AG04450 (cell line): ENCODE data around the gene SDCBP2. TPM values are rescaled to one million over a fixed set of nuclear protein-coding genes. Genes with fewer than 3 reads are reported as not detected.

Experiments
- CTCF ChIA-PET: fragments of 300-600, 350-600 bp; formaldehyde crosslinking; extraction: SDS; loops from one replicate; lab custom pipeline; 2022; ENCODE audit warnings: antibody characterized with exemption, inconsistent platforms; lab: Charles Lee
- POLR2A ChIA-PET: fragments of 350-600 bp; formaldehyde crosslinking; extraction: SDS; loops from one replicate; lab custom pipeline; 2021; ENCODE audit warnings: antibody characterized with exemption, inconsistent platforms; lab: Yijun Ruan, JAX
- DNase-seq: peaks from one replicate; pipeline ENCODE4 v3.0.0-alpha.2; 2011; ENCODE audit warnings: low read depth, low spot score
- H3K27ac ChIP-seq: one replicate; pipeline ENCODE4 v1.5.1; 2012; ENCODE audit warnings: low read depth, low read length, control low read depth
- H3K27me3 ChIP-seq: one replicate; pipeline ENCODE4 v1.6.0; 2012; ENCODE audit warnings: low read length; ENCODE audit not compliant: control insufficient read depth, insufficient read depth
- H3K4me3 ChIP-seq: 2 replicates; pipeline ENCODE4 v1.5.1; 2011; ENCODE audit warnings: mild to moderate bottlenecking, low read depth, low read length, control low read depth
- H3K9me3 ChIP-seq: 2 replicates; pipeline ENCODE4 v1.5.1; 2012; ENCODE audit warnings: low read length; ENCODE audit not compliant: control insufficient read depth, insufficient read depth
- CTCF ChIP-seq: IDR thresholded peaks from 2 replicates; pipeline ENCODE4 v1.5.1; 2011; ENCODE audit warnings: low read depth, low read length, control low read depth, inconsistent platforms
- polyA plus RNA-seq: library from polyadenylated mRNA; depleted of rRNA; stranded (reverse); fragments of >200 nt; gene quantifications from 2 replicates; pipeline ENCODE4 v1.2.3, GENCODE V29; 2011

SDCBP2 gene
- polyA plus RNA-seq, 1 experiment = 2.0 TPM

GRCh38 chr20:1310506-1311190, 18.3 kb downstream of the SDCBP2 start:
- no peak for DNase-seq
- TF ChIP-seq CTCF = no peak
- H3K27ac ChIP-seq = no peak overlapping the region
- ChIA-PET POLR2A (no interaction called here), CTCF (interaction anchor here (0.5 to 1.4 kb wide), 2 partner anchors 10 to 128 kb away, joined by 3 to 5 read pairs; no protein-coding TSS in a partner anchor)
- no peaks in the 10 kb centered on the region for H3K27me3 ChIP-seq
- no peak overlapping the region for H3K4me3 ChIP-seq
- peaks cover 6% of the 10 kb centered on the region; the same call in 1 of the 2 replicates for H3K9me3 ChIP-seq

- Histone ChIP-seq H3K9me3 (peaks cover 6% of the 10 kb centered on the region; the same call in 1 of the 2 replicates), H3K27me3 (no peaks in the 10 kb centered on the region), H3K27ac (no peak overlapping the region), H3K4me3 (no peak overlapping the region)
- CTCF ChIA-PET = interaction anchor here (0.7 to 1.4 kb wide), 2 partner anchors 129 to 194 kb away, joined by 3 read pairs; no protein-coding TSS in a partner anchor
- no peak for TF ChIP-seq CTCF
- POLR2A ChIA-PET = no interaction called here
- no peak for DNase-seq
Measured at GRCh38 chr20:1310071-1310470, 18.9 kb downstream of the SDCBP2 start.

- POLR2A ChIA-PET = no interaction called here
- peaks cover 6% of the 10 kb centered on the region; the same call in 1 of the 2 replicates for H3K9me3 ChIP-seq
- H3K27ac ChIP-seq = no peak overlapping the region
- no peak overlapping the region for H3K4me3 ChIP-seq
- no peak for TF ChIP-seq CTCF
- no peak for DNase-seq
- H3K27me3 ChIP-seq = no peaks in the 10 kb centered on the region
- CTCF ChIA-PET = interaction anchor here (0.7 to 1.4 kb wide), 2 partner anchors 129 to 194 kb away, joined by 3 read pairs; no protein-coding TSS in a partner anchor
Measured at GRCh38 chr20:1309439-1309847, 19.5 kb downstream of the SDCBP2 start.

GRCh38 chr20:1308702-1309095, 20.2 kb downstream of the SDCBP2 start:
- no peak for DNase-seq
- H3K9me3 ChIP-seq = peaks cover 6% of the 10 kb centered on the region; the same call in 1 of the 2 replicates
- ChIA-PET POLR2A (no interaction called here), CTCF (no interaction called here)
- H3K27ac ChIP-seq = no peak overlapping the region
- no peak overlapping the region for H3K4me3 ChIP-seq
- no peak for TF ChIP-seq CTCF
- no peaks in the 10 kb centered on the region for H3K27me3 ChIP-seq

- POLR2A ChIA-PET = no interaction called here
- no peaks in the 10 kb centered on the region for H3K27me3 ChIP-seq
- H3K4me3 ChIP-seq = no peak overlapping the region
- DNase-seq = no peak
- H3K9me3 ChIP-seq = peaks cover 4% of the 10 kb centered on the region; the same call in 1 of the 2 replicates
- CTCF ChIA-PET = no interaction called here
- H3K27ac ChIP-seq = no peak overlapping the region
- no peak for TF ChIP-seq CTCF
Measured at GRCh38 chr20:1308067-1308701, 20.8 kb downstream of the SDCBP2 start.
